CMK (cell line): Measurements from ENCODE around the gene ZBTB11.
"Not testable (repeated sequence)": the region's sequence is repeated elsewhere in the genome, so short reads cannot be mapped to it uniquely, and the experiment has no call there.

Source experiments
- DNase-seq: peaks from one replicate; pipeline ENCODE4 v3.0.0-alpha.2; 2010; ENCODE audit warnings: low read depth

The ZBTB11 gene

GRCh38 chr3:101676765-101677435, at the start of gene ZBTB11:
Gene ZBTB11, minus strand, starts transcription at chr3:101677132. Its CDS starts 218 bp downstream, at chr3:101676914.
- DNase-seq, result peak; percentile 95

DNA sequence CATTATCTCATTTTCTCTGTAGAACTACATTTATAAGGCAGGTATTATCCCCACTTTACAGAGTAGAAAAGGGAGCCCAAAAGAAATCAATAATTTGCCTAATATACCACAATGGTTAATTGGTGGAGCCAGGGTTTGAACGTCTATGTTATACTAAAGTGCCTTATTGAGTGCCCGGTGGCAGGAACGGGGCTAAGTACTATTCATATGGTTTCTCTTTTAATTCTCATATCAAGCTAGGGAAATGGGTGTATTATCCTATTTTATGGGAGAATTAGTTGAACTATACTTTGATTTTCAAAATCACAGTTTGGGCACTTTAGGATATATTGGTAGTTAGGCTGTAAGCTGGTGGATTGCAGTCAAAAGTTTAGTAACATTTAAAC, 49.0 kb upstream of the ZBTB11 start:
- no peak for DNase-seq

DNA sequence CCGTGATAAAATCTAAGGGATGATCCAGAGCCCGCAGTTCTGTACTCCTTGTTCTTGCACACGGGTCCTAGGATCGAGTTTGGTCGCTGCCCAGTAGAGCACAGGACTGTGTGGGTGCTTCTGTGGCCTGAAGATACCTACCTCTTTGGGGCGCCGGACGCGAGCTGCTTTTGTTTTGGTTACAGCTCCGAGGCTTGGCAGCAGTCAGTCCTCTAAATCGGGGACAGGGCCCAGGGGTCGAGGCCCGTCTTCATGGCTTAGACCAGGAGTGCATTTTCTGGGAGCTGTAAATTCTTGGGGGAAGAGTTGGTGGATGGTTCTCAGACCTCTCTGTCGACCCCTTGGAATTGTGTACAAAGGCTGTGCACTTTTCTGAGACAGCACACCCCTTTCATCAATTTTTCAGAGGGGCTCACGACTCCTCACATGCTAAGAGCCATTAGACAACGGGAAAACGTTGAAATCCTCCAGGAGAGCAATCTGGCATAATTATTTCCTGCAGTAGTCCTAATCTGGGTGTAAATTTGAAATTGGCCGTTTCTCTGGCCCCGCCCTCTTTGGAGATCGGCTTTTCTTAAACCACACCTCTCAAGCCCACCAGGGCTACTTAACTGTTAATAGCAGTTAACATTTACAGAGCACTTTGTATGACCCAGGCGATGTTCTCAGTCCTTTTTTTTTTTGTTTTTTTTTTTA, 48.4 kb upstream of the ZBTB11 start:
- no peak for DNase-seq

DNA sequence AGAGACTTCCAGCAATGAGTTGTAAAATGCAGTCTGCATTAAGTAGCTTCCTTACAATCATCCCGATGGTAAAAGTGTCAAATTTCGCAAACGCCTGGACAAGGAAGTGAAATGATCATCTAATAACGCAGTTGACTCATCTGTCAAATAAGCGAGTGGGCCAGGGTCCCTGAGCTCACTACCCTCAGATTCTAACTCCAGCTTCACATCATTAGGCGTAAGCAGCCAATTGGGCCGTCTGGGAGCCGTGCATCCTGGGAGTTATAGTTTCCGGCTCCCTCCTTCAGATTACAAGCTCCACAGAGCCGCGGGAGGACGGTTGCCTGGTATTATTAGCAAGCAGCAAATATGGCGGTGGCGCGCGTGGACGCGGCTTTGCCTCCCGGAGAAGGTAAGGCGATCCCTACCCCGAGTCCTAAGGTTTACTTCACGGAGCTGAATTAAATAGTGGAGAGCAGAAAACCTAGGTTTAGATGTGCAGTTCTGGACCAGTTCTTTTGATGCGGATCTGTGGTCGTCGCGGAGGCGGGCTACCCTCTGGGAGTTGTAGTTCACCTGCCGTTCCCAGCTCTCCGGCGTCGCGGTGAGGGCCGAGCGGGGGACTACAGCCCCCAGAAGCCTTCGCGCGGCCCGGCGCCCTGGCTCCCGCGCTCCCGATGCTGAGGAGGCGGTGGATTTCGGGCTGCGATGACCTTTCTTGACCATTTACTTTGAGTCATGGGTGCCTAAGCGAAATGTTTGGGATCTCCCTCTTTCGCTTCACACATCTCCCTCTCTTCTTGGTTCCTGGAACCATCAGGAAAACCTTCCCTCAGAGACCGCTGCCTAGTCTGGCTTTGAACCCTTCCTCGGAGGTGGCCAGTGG, 47.6 kb upstream of the ZBTB11 start, which contains the start of gene CEP97:
Gene CEP97 (plus strand): TSS at position 286 of the 865 bp plus-strand sequence. CDS start 63 bp downstream, at position 349.
- peak; percentile 63 for DNase-seq

DNA sequence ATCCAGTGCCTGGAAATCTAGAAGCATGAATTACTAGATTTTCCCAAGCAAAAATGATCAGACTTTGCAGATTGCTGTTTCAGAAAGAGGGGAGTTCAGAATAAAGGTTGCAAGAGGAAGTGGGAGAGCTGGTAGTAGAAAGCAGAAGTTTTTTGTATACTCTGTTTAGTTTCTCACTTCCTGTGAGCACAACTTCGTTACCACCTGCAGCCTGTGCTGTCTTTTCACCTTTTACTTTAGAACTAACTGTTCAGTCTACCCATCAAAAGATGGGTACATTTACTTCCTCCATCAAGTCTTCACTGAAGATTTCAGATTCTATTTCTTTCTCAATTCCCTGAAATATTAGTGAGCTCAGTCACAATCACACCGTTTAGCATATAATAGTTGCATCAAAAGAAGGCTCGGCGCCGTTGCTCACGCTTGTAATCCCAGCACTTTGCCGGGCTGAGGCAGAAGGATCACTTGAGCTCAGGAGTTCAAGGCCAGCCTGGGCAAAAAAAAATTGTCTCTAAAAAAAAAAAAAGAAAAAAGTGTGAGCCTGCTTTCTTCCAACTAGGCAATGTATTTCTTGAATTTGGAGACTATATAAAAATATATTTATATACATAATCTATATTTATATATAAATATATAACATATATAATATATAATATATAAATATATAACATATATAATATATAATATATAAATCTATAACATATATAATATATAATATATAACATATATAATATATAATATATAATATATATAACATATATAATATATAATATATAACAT, 45.7 kb upstream of the ZBTB11 start:
- DNase-seq, result no peak

DNA sequence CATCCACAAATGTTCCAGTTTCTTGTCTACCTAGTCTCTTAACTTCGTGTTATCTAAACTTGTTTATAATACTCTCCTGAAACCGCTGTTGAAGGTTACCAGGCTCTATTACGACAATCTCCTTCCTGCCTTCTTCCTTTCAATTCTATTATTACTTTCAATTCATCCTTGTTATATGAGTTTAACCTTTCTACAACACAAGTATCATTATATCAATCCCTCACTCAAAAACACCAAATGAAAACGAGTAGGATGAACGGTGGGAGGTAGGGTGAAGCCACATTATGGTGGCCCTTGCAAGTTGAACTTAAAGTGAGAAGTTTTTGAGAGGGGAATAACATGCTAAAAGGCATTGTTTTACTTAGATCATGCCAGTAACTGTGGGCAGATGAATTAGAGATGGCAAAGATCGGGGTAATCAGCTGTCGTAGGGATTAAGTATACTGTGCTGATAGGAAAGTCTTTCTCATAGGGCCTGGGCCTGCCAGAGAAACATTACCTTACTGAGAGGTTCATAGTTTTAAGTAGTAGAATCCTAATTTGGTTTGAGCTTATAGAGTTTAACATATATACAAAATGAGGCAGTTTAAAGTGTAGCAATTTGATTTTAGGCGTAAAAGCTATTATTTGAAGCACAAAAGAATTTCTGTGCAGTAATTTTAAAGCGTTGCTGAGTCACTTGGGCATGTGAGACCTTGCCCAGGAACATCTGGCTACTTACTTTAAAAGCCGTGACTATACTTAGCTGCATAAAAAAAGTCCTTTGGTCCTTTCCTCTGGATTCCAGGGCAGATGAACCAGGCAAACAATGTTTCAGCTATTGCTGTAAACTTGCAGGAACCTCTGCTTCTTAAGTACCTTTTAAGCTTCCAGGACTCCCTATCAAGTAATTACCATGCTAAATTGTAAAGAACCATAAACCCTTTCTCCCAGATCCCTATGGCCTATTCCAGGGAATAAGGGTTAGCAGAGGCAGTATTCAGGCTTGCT, 44.2 kb upstream of the ZBTB11 start:
- DNase-seq, result no peak

- DNase-seq, result no peak
Observed at GRCh38 chr3:101719604-101720185, 42.8 kb upstream of the ZBTB11 start.

DNA sequence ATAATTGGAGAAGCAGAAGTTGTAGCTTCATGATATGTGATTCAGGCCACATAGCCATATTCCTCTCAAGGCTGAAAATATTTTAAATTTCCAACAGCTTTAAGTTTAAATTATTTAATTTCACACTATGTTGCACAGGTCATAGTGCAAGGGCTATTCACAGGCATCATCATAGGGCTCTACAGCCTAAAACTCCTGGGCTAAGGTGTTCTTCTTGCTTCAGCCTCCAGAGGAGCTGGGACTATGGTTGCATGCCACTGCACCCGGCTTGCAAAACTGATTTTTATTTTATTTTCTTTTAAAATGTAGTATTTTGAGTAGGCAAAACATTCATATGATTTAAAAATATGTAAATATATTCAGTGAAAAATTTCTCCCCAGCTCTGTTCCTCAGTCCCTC, 41.5 kb upstream of the ZBTB11 start:
- no peak for DNase-seq

- DNase-seq, result no peak
Observed at GRCh38 chr3:101709126-101709525, 32.2 kb upstream of the ZBTB11 start.

GRCh38 chr3:101704639-101705038, 27.7 kb upstream of the ZBTB11 start:
- DNase-seq, result not testable (repeated sequence)

GRCh38 chr3:101703169-101703568, 26.2 kb upstream of the ZBTB11 start:
- no peak for DNase-seq

- DNase-seq, result no peak
Observed at GRCh38 chr3:101702726-101703125, 25.8 kb upstream of the ZBTB11 start.

DNA sequence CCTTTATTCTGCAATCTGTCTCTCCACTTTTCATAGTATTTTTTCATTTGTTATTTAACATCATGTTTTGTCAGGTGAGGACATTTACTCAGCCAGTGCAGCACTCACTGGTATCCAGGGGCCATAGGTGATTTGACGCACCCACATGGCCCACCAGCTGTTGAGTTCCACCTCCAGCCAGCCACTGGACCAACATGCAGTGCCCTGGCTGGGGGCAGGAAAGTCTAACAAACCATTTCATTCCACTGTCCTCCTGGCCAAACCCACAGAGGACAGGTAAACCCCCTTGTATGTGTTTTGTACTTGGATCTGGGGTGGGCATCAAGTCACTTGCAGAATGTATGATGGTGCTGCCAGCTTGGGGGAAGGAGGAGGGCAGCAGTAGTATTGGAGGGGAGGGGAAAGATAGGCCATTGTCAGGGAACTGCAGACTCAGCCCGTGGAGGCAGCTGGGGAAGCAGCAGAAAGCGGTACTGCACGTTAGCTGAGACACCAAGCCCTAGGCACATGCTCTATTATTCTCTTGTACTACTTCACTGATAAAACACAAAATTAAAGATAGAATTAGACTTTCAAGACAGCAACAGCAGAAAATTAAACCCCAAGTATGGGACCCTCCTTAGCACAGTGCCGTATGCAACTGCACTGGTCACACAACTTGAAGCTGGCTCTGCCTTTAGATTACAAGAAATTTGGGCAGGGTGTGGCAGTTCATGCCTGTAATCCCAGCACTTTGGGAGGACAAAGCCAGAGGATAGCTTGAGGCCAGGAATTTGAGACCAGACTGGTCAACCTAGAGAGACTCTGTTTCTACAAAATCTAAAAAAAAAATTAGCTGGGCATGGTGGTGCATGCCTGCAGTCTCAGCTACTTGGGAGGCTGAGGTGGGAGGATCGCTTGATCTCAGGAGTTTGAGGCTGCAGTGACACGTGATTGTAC, 25.0 kb upstream of the ZBTB11 start:
- no peak for DNase-seq

GRCh38 chr3:101695779-101696372, 18.9 kb upstream of the ZBTB11 start:
- no peak for DNase-seq

- not testable (repeated sequence) for DNase-seq
Observed at GRCh38 chr3:101694836-101695235, 17.9 kb upstream of the ZBTB11 start.

- DNase-seq, result not testable (repeated sequence)
Observed at GRCh38 chr3:101693540-101693939, 16.6 kb upstream of the ZBTB11 start.

- DNase-seq, result not testable (repeated sequence)
Observed at GRCh38 chr3:101691685-101692671, 15.0 kb upstream of the ZBTB11 start.
